ENCODE results near the gene HPCA. TPM values are rescaled to one million over a fixed set of nuclear protein-coding genes. Genes with fewer than 3 reads are reported as not detected.

The HPCA gene
- total RNA-seq, 1 experiment from 2014 or later, result 1.2 TPM

DNA sequence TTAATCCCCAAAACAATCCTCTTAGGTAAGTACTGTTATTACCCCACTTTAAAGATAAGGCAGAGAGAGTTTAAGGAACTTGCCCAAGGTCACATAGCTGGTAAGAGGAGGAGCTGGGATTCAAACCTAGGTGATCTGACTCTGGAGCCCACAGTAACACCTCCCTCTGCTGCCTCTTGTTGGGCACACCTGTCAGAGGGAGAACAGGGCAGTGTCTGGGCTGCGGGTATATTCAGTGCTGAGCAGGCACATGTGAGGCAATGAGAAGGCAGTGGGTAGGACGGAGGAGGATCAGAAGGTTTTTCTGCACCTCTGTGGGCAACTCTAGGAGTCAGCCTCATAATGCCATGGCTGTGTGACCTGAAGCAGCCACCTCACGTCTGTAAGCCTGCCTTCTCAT is 1.8 kb downstream of the HPCA start:
- Histone ChIP-seq H4K5ac (ENCODE audit: insufficient read length, low read depth, low read length) (no peak overlapping the region), H3K27me3 (ENCODE audit: insufficient read depth, low read length) (no peaks in the 10 kb centered on the region; the same call in 1 of the 2 replicates), H3K56ac (ENCODE audit: insufficient read length, low read depth, low read length) (no peak overlapping the region), H2AK5ac (ENCODE audit: insufficient read length, low read length) (no peak overlapping the region), H3K23me2 (ENCODE audit: insufficient read length, low read depth, low read length, poor library complexity, severe bottlenecking) (no peaks in the 10 kb centered on the region), H4K8ac (replicated peaks; ENCODE audit: insufficient read length, low read depth, low read length) (no peak overlapping the region), H3K27ac (ENCODE audit: insufficient read length, low read depth, low read length) (no peak overlapping the region), H3K9ac (ENCODE audit: extremely low read depth, insufficient read length, low read length) (no peak overlapping the region), H4K91ac (ENCODE audit: insufficient read length, low read depth, low read length) (no peak overlapping the region), H2BK120ac (ENCODE audit: low read depth, low read length, poor library complexity, severe bottlenecking) (no peak overlapping the region), H3K4me1 (ENCODE audit: insufficient read depth, low read length) (no peaks in the 10 kb centered on the region), H2BK20ac (ENCODE audit: low read depth, low read length, poor library complexity, severe bottlenecking) (no peak overlapping the region), H2AFZ (ENCODE audit: low read length) (no peak overlapping the region), H3K79me2 (ENCODE audit: insufficient read depth, low read length) (no peaks in the 10 kb centered on the region), H3K14ac (ENCODE audit: insufficient read depth, low read length) (no peak overlapping the region), H3K9me3 (ENCODE audit: control insufficient read depth, low read depth, low read length) (no peaks in the 10 kb centered on the region), H3K23ac (ENCODE audit: insufficient read length, low read depth, low read length) (no peak overlapping the region), H2BK15ac (ENCODE audit: low read depth, low read length) (no peak overlapping the region), H3T11ph (ENCODE audit: low read length) (no peak overlapping the region), H3K79me1 (ENCODE audit: insufficient read depth, low read depth, low read length, poor library complexity, severe bottlenecking) (no peaks in the 10 kb centered on the region), H3K4ac (ENCODE audit: low read depth, low read length) (no peak overlapping the region), H2BK12ac (ENCODE audit: insufficient read length, low read depth, low read length) (no peak overlapping the region), H4K20me1 (ENCODE audit: control insufficient read depth, insufficient read depth, insufficient read length) (peaks cover 3% of the 10 kb centered on the region), H3K18ac (ENCODE audit: insufficient read length, low read depth, low read length) (no peak overlapping the region), H3K4me2 (ENCODE audit: insufficient read depth, insufficient read length, low read length) (no peak overlapping the region), H2BK5ac (ENCODE audit: insufficient read length, low read length) (no peak overlapping the region)
- H3K4me1 Mint-ChIP-seq, result peaks cover 2 to 30% of the 10 kb centered on the region in 2 experiments; a peak in 2 of 4 replicates
- peaks cover 88% of the 10 kb centered on the region for H3K27me3 Mint-ChIP-seq (ENCODE audit: low read depth)
- H3K9me3 Mint-ChIP-seq, result peaks cover 5 to 8% of the 10 kb centered on the region in 2 experiments; a peak in 4 of 5 replicates
- H3K4me3 Mint-ChIP-seq, result no peak overlapping the region
- TF ChIP-seq, protein P1, sequence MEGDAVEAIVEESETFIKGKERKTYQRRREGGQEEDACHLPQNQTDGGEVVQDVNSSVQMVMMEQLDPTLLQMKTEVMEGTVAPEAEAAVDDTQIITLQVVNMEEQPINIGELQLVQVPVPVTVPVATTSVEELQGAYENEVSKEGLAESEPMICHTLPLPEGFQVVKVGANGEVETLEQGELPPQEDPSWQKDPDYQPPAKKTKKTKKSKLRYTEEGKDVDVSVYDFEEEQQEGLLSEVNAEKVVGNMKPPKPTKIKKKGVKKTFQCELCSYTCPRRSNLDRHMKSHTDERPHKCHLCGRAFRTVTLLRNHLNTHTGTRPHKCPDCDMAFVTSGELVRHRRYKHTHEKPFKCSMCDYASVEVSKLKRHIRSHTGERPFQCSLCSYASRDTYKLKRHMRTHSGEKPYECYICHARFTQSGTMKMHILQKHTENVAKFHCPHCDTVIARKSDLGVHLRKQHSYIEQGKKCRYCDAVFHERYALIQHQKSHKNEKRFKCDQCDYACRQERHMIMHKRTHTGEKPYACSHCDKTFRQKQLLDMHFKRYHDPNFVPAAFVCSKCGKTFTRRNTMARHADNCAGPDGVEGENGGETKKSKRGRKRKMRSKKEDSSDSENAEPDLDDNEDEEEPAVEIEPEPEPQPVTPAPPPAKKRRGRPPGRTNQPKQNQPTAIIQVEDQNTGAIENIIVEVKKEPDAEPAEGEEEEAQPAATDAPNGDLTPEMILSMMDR (conservative IDR thresholded peaks at IDR 0.05), result no peak
- no peak overlapping the region for H3K27ac Mint-ChIP-seq
- DNase-seq, result no peak
- WGBS (ENCODE audit: extremely low coverage, insufficient read length, low lambda C conversion rate), result no CpG with 5 or more reads among the region's 3 CpGs
- peaks cover 0 to 5% (median 0%) of the 10 kb centered on the region in 3 experiments; a peak in 1 of 7 replicates for H3K36me3 Mint-ChIP-seq (ENCODE audit: insufficient read depth in 1 of 3, low read depth in 3 of 3)
